GM23338 (cell line): ENCODE measurements around the gene RAD18. TPM values are rescaled to one million over a fixed set of nuclear protein-coding genes. Genes with fewer than 3 reads are reported as not detected.

ENCODE experiments used
- CREB1 ChIP-seq: fragments of 250-450 bp; sonication (Bioruptor Pico); IDR thresholded peaks from 2 replicates; pipeline ENCODE4 v1.5.0; 2020; ENCODE audit warnings: low read depth, mild to moderate bottlenecking, moderate library complexity
- CTCF ChIP-seq, 2 experiments: fragments of 200-600 bp in 1 of 2; sonication (generic) in 1 of 2; conservative IDR thresholded peaks; 2 replicates each; pipeline versions ENCODE4 v1.5.1 to v1.6.1; 2016 to 2017; ENCODE audit warnings: antibody characterized with exemption in 2 of 2, low read depth in 2 of 2, mild to moderate bottlenecking in 2 of 2, moderate library complexity in 1 of 2
- EZH2 ChIP-seq: fragments of 200-600 bp; sonication (generic); IDR thresholded peaks from one replicate; pipeline ENCODE4 v1.8.0; 2017; ENCODE audit warnings: antibody characterized with exemption, mild to moderate bottlenecking, low read depth; ENCODE audit not compliant: unreplicated experiment
- POLR2AphosphoS5 ChIP-seq: IDR thresholded peaks from 2 replicates; pipeline ENCODE4 v1.6.1; 2016; ENCODE audit warnings: antibody characterized with exemption, low read depth
- ZNF331 ChIP-seq: fragments of 250-450 bp; sonication (Bioruptor Pico); IDR thresholded peaks from 2 replicates; pipeline ENCODE4 v1.5.0; 2020; ENCODE audit warnings: low read depth, mild to moderate bottlenecking, moderate library complexity
- ZNF462 ChIP-seq: fragments of 250-450 bp; sonication (Bioruptor Pico); IDR thresholded peaks from 2 replicates; pipeline ENCODE4 v1.5.0; 2020; ENCODE audit warnings: mild to moderate bottlenecking, moderate library complexity
- polyA plus RNA-seq: library from polyadenylated mRNA; unstranded; fragments of >200 nt; fragmentation: Nextera tagmentation; extraction: Ambion mirVana; gene quantifications from 2 replicates; pipeline ENCODE4 v1.2.1, GENCODE V29; 2016
- total RNA-seq: library from RNA; depleted of rRNA; stranded (reverse); fragments of >200 nt; shearing (Covaris generic); gene quantifications from 2 replicates; pipeline ENCODE4 v1.2.3, GENCODE V29; 2014
- TF ChIP-seq, protein P1 (sequence below): IDR thresholded peaks from 2 replicates; pipeline ENCODE4 v1.6.1; 2016; ENCODE audit warnings: antibody characterized with exemption

Gene RAD18
- total and polyA plus RNA-seq, 2 experiments from 2014 or later = 25.4 to 40.1 TPM

- TF ChIP-seq ZNF462 (CRISPR knock-in tag) (no peak), CTCF (conservative IDR thresholded peaks at IDR 0.05; ENCODE audit: low read depth in 2 of 2) (no peak), ZNF331 (CRISPR knock-in tag) (no peak), EZH2 (no peak), POLR2AphosphoS5 (no peak), CREB1 (CRISPR knock-in tag) (no peak)
- TF ChIP-seq, protein P1, sequence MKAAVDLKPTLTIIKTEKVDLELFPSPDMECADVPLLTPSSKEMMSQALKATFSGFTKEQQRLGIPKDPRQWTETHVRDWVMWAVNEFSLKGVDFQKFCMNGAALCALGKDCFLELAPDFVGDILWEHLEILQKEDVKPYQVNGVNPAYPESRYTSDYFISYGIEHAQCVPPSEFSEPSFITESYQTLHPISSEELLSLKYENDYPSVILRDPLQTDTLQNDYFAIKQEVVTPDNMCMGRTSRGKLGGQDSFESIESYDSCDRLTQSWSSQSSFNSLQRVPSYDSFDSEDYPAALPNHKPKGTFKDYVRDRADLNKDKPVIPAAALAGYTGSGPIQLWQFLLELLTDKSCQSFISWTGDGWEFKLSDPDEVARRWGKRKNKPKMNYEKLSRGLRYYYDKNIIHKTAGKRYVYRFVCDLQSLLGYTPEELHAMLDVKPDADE = no peak
Observed at GRCh38 chr3:9000041-9000440, 36.8 kb upstream of the RAD18 start (continued).
